HG03571 (cell line): ENCODE results near the gene ZSCAN22.
"Not testable (repeated sequence)": the region's sequence is repeated elsewhere in the genome, so short reads cannot be mapped to it uniquely, and the experiment has no call there.

Experiments used
- ATAC-seq: cut with Tn5 transposase; IDR thresholded peaks from one replicate; pipeline ENCODE4 v1.9.1; 2021; ENCODE audit not compliant: unreplicated experiment

ZSCAN22 gene

GRCh38 chr19:58317476-58318072 lies 9.2 kb upstream of the ZSCAN22 start:
- no peak for ATAC-seq

- ATAC-seq: no peak
Observed at GRCh38 chr19:58318297-58318696, 8.5 kb upstream of the ZSCAN22 start.

GRCh38 chr19:58319241-58319640 lies 7.6 kb upstream of the ZSCAN22 start:
- ATAC-seq: no peak

DNA sequence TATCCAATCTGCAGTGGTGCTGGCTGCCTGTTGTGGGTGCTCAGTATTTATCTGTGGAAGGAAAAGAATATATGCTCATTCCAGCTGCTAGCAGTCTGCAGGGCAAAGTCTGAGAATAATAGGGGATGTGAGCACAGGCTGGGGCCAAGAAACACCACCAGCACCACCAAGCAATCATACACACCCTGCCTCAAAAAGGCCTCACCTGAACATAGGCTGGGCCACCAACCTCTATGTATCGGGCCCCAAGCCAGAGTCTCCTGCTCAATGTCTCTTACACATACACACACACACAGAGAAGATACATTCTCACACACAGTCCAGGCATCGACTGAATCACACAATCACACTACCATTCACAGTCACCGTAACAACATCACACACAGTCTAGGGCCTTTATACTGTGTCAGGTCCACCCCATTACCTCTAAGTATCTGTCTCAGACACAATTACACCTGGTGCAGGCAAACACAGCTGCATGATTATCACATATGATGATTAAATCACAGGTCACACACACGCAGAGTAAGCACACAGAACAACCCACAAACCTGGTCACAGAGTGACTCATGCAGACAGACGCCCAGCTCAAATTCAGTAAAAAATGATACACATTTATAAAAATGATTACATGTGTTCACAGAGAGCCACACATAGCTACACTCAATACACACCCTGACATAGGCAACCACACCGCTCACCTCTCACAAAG lies 1.3 kb upstream of the ZSCAN22 start:
- ATAC-seq: no peak

DNA sequence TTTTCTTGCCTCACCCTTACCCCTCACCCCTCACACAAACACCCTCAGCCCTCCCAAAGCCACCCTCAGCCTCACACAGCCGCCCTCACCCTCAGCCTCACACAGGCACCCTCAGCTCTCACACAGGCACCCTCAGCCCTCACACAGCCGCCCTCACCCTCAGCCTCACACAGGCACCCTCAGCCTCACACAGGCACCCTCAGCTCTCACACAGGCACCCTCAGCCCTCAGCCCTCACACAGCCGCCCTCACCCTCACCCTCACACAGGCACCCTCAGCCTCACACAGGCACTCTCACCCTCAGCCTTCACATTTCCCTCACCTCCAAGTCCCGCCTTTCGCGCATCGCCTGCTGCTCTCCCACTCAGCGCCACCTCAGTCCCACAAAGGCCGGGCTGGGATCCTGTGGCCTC lies 287 bp upstream of the ZSCAN22 start:
- ATAC-seq: no peak

GRCh38 chr19:58328999-58329398 lies 2.2 kb downstream of the ZSCAN22 start:
- no peak for ATAC-seq

- no peak for ATAC-seq
Observed at GRCh38 chr19:58330458-58330857, 3.7 kb downstream of the ZSCAN22 start.

DNA sequence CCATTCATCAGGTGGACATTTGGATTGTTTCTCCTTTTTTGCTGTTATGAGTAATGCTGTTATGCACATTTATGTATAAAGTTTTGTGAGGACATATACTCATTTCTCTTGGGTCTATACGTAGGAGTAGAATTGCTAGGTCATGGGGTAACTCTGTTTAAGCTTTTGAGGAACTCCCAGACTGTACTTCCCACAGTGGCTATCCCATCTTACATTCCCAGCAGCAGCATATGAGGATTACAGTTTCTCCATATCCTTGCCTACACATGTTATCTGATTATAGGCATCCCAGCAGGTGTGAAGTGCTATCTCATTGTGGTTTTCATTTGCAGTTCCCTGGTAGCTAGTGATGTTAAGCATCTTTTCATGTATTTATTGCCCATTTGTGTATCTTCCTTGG lies 5.9 kb downstream of the ZSCAN22 start:
- ATAC-seq: no peak

GRCh38 chr19:58334691-58335249 lies 8.0 kb downstream of the ZSCAN22 start:
- ATAC-seq: no peak

DNA sequence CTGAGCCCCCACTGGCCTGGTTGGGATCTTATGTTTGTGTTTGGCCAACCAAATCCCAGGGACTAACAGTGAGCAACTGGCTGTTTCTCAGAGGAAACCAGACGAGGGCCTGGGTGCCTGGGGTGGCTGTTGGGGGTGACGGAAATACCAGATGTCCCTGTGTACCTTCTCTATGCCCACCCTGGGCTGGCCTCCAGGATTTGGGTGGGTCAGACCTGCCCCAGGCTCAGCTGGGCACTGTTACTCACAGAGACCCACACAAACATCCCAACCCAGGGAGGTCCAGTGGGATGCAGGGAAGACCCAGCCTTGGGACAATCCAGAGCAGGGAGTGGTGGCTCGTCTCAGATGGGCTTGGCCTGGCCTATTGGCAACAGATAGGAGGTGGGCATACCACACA lies 8.8 kb downstream of the ZSCAN22 start:
- ATAC-seq: no peak

GRCh38 chr19:58336216-58336615 lies 9.4 kb downstream of the ZSCAN22 start:
- ATAC-seq: no peak

DNA sequence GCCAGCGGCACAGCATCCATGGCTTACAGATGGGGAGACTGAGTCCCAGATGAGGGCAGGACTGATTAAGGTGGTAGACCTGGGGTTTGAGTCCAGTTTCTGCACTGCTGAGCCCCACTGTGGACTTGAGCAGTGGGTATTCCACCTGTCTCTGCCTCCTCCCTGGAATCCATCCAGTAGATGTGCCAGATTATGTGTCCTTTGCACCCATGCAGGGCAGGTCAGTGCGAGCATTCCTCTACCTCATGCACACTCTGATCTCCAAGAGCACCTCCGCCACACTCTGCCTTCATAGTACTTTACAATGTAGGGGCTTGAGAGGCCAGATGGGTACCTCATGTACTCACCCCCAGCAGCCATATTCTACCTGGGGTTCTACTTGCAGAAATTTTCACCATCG lies 10.0 kb downstream of the ZSCAN22 start:
- no peak for ATAC-seq

DNA sequence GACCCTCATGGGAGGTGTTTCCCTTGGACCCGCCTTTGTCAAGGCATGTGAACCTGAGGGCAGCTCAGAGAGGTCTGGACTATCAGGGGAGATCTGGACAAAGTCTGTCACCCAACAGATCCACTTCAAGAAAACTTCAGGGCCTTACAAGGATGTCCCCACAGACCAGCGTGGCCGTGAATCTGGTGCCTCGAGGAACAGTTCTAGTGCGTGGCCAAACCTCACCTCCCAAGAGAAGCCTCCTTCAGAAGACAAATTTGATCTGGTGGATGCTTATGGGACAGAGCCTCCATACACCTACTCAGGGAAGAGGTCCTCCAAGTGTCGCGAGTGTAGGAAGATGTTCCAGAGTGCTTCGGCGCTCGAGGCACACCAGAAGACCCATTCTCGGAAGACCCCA lies 11.5 kb downstream of the ZSCAN22 start:
- ATAC-seq: no peak

- ATAC-seq: no peak
Observed at GRCh38 chr19:58338825-58339558, 12.2 kb downstream of the ZSCAN22 start.

- no peak for ATAC-seq
Observed at GRCh38 chr19:58345558-58345957, 18.8 kb downstream of the ZSCAN22 start.

GRCh38 chr19:58346961-58347929 lies 20.5 kb downstream of the ZSCAN22 start:
- ATAC-seq: peak; percentile 71

DNA sequence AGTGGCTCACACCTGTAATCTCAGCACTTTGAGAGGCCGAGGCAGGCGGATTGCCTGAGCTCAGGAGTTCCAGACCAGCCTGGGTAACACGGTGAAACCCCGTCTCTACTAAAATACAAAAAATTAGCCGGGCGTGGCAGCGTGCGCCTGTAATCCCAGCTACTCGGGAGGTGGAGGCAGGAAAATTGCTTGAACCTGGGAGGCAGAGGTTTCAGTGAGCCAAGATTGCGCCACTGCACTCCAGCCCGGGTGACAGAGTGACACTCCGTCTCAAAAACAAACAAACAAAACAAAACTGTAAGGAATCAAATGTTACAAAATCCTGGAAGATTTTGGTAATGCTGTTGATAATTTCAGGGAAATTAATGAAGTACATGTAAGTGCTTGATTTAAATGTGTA lies 21.3 kb downstream of the ZSCAN22 start:
- ATAC-seq: not testable (repeated sequence)

- no peak for ATAC-seq
Observed at GRCh38 chr19:58349590-58349989, 22.8 kb downstream of the ZSCAN22 start.

DNA sequence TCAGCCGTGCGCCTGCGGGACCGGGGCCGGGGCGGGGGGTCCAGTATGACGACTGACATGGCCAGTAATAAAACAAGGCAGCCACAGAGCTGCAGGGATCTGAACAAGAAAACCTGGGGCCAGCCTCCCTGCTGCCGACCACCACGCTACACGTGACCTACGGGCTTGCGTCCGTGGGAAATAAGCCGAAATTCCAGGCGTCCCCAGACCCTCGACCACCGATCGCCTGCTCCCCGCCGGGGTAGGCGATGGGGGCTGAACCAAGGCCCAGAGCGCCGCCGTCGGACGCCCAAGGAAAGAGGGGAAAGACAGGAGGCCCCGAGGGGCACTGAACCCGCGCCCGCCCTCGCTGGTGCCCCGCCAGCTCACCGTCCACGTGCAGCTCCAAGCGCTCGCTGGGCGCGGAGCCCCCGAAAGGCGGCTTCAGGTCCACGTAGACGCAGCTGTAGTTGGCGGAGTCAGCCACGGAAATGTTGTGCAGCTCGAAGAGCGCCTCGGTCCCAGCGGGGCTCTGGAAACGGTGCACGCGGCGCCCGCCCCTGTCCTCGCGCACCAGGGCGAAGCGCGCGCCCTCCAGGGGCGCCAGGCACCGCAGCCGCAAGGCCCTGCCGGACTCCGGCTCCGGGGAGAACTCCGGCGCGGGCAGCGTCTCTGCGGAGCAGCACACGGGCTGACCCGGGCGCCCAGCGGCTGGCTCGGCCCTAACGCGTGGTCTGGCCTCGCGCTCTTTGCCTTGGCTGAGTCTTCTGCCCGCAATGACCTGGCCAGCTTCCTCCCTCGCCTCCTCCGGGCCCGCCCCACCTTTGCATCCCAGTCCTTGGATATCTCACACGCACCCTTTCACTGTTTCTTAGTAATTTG lies 23.4 kb downstream of the ZSCAN22 start:
- no peak for ATAC-seq
